SKM-1 treated with dmso at 0.1 percent for 144 hours (cell line): ENCODE measurements around the gene RNF13.
"Not testable (repeated sequence)": the region's sequence is repeated elsewhere in the genome, so short reads cannot be mapped to it uniquely, and the experiment has no call there.

Source experiments
- DNase-seq: peaks from one replicate; lab custom pipeline; 2025; ENCODE audit not compliant: unreplicated experiment; lab: John Stamatoyannopoulos, UW

RNF13 gene

DNA sequence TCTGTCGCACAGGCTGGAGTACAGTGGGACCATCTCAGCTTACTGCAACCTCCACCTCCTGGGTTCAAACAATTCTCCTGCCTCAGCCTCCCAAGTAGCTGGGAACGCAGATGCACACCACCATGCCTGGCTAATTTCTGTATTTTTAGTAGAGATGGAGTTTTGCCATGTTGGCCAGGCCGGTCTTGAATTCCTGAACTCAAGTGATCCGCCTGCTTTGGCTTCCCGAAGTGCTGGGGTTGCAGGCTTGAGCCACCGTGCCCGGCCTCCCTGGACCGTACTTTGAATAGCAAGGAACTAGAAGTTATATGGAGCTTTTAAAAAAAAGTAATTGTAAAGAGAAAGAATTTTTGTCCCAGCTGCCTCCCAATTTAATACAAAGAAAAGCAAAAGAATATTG, 12.3 kb upstream of the RNF13 start:
- DNase-seq = no peak

DNA sequence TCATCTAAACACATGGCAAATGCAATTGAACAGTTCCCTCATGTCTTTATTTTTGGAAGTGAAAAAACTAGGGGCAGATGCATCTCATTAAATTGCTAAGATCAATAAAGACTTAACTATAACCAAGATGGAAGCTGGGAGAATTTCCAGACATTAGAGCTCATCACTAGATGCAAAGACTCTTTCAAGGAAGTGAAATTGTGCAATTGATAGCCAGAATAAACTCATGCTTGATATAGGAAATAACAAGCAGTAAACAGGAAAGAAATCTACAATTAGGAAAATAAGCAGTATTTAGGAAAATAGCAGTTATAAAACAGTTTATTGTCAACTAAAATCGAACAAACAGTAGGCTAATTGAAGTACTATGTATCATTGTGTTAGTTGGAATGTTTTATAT, 11.8 kb upstream of the RNF13 start:
- no peak for DNase-seq

DNA sequence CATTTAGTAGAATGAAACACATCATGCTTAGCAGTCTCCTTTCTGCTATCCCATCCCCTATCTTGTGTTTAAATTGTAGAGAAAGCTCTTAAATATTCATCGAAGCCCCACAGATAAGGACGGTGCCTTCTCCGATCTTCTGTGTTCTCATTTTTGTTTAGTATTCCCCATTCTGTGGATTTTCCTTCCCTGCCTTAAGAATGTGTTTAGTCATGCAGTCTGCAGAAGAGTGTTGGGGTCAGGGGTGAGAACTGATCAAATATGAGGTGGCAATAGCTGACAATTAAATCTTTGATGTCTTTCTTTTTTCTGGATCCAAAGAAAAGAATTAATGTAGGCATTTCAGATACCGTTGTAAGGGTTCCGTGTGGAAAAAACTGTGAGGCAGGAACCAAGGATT, 11.4 kb upstream of the RNF13 start:
- DNase-seq = no peak

DNA sequence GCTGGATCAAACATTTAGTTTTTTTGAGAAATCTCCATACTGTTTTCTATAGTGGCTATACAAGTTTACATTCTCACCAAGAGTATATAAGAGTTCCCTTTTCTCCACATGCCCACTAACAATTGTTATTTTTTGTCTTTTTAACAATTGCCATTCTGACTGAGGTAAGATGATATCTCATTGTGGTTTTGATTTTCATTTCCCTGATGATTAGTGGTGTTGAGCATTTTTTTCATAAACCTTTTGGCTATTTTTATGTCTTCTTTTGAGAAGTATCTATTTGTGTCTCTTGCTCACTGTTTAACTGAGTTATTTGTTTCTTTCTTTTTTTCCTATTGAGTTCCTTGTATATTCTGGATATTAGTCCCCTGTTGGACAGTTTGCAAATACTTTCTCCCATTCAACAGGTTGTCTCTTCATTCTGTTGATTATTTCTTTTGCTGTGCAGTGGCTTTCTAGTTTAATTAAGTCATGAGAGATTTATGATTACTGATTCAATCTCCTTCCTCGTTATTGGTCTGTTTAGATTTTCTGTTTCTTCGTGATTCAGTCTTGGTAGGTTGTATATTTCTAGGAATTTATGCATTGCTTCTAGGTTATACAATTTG, 6.7 kb upstream of the RNF13 start:
- no peak for DNase-seq

DNA sequence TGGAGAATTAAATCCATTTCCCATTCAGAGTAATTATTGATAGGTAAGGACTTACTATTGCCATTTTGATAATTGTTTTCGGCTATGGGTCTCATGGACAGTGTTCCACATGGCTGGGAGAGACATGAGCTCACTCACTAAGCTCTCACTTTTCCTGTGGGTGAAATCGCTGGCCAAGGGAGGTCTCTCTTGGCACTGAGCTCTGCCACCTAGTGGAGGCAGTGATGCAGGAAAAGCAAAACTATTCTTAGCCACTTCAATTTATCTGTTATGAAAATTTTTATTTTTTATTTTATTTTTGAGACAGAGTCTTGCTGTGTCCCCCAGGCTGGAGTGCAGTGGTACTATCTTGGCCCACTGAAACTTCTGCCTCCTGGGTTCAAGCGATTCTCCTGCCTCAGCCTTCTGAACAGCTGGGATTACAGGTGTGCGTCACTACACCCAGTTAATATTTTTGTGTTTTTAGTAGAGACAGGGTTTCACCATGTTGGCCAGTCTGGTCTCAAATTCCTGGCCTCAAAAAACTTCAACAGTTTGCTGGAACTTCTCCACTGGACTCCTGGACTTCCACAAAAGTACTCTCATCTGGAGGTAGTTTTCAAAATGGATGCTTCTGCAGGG, 4.7 kb upstream of the RNF13 start:
- DNase-seq = peak; percentile 30

DNA sequence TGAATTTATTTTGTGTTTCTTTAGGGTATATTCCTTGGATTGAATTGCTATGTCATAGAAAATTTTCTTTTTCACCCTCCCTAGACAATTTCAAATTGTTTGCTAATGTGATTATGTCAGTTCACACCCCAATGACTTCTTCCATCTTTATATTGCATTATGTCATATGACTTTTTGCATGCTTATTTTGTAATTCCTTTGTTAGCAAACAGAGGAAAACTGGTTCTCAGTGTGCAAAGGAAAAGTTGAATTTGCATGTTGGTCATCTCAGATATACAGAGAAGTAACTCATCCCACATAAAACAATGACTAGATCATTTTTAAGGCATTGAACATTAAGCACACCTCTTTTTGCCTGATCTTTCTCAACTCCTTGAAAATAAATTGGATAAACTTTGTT, 3.3 kb upstream of the RNF13 start:
- no peak for DNase-seq

DNA sequence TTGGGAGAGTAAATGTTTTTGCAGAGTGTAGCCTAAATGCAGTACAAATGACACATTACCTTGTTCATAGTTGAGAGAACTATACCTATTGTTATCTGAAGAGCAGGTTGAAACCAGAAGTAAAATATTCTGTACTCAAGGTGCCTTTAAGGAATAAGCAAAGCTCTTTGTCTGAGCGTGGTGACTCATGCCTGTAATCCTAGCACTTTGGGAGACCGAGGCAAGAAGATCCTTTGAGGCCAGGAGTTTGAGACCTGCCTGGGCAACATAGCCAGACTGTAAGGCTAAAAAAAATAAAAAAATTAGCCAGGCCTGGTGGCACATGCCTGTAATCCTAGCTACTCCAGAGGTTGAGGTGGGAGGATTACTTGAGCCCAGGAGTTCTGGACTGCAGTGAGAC, 2.2 kb upstream of the RNF13 start:
- DNase-seq = no peak

DNA sequence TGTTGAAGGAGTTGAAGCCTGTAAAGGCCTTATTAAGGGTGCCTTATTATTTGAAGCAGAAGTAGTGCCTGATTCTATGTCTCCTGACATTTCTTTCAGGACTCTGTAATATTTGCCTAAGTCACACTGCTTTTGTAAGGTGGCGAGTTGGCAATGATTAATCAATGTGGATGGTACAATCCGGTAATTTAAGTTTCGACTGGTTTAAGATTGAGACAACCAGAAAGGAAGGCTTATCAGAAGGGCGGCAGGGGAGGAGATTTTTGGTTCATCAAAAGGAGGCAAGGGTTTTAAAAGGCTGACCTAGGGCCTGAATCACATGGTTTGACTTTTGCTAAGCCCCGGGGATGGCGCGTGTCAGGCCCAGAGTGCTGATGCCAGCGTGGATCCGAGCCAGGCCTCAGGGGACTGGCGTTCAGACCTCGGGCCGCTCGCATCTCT, 830 bp upstream of the RNF13 start:
- DNase-seq = no peak

DNA sequence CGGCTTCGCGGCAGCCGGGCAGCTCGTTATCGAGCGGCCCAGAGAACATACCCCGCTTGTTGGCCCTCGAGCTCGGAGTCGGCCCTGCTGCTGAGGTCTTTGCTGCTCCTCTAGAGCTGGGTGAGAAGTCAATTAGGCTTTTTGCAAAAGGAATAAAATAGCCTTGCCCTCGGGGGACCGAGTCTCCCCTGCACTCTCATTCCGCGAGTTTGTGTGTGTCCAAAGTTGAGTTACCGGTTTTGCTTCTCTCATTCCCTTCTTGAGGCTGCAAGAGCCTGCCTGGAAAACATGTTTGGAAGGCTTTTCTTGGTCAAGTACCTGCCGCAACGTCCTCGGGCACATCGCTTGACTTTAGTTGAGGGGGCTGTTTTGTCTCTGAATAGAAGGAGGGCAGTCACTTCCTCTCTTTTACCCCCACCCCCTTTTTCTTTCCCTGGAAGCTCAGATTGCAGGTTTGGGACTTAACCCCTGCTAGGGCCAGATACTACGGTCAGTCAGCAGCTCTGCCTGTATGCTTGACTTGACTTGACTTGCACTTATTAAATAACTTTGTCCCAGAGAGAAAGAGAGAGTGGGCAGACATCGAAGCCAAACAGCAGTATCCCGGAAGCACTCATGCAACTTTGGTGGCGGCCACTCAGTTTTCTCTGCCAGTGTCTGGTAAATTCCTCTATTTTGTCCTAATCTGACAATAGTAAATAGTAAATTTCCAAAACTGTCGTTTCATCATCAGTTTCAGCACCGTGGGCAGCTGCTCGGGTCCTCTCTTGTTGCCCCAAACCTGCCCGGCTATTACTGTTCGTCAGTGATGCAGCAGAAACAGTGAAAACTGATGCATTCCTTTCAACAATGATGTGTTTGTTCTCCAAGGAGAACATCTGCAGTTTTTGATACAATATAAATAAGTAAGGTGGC, 609 bp downstream of the RNF13 start:
- DNase-seq = no peak

DNA sequence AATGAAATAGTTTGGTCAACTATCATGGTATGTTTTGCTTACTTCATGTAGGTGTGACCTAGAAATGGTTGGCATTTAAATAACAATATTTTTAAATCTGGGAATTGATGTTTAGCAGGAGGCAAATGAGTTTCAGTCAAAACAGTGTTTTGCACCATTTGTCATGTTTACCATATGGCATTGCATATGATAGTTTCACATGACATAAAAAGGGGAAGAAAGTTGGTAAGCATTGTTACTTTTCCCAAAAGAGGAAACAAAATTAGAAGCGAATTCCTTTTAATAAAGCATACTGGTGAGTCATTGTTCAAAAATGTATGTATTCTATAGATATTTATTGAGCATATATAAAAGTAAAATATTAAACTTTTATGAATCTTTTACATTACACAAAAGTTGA, 2.3 kb downstream of the RNF13 start:
- peak; percentile 54 for DNase-seq

DNA sequence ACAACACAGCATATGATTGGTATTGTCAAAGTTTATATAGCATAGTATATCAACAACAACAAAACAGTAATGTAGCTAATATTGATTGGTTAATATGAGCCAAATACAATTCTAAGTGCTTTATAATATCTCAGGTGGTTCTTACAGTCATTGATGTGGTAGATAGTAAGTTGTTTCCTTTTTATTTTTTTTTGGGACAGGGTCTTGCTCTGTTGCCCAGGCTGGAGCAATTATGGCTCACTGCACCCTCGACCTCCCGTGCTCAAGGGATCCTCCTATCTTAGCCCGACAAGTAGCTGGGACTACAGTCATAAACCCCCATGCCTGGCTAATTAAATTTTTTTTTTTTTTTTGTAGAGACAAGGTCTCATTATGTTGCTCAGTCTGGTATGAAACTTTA, 2.7 kb downstream of the RNF13 start:
- DNase-seq = no peak

DNA sequence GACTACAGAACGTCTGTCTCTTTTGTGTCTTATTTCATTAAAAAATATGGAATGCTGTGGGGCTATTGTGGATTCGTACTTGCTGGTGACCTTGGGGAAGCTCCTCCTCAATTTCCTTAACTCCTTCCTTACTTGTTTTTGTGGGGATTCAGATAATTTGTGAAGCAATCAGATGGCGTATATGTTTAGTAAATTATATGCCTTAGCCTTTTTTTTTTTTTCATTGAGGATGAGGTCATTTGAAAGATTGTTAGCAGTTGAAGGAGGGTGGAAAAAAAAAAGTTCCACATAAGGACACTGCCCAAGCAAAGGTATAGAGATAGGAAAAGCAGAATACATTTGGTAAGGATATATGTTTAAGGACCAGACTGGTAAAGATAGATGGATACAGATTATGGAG, 3.3 kb downstream of the RNF13 start:
- no peak for DNase-seq

DNA sequence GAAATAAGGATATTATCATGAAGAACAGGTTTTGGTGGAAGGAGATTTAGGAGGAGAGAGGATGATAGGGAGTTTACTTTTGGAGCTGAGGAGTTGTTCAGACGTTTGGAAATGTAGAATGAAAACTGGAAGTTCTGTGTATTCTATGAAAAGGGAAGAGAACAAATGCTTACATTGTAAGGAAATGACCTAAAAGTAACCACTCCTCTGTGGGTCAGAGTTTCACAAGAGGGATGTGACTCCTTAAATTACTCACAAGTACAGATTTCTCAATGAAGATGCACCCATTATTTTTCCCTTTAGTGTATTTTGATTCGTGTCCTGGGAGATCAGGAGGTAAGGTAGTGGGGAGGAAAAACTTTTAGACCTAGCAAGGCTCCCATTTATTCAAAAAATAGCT, 4.0 kb downstream of the RNF13 start:
- DNase-seq = peak; percentile 83

DNA sequence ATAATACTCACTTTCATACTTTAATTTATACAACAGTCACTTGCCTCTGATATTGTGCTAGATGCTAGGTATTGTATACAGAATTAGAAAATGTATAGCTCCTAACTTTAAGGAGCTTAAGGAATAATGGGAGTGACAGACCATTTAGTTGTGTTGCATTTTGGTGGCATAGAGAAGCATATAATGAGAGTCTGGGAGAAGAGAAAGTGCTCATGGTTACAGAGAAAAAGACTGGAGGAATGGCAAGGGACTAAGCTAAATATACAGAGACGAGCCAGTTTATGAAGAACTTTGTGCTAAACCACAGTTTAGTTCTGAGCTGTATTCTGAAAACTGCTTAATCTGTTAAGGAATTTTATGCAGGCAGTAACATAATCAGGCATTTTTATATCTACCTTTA, 6.4 kb downstream of the RNF13 start:
- DNase-seq = no peak

DNA sequence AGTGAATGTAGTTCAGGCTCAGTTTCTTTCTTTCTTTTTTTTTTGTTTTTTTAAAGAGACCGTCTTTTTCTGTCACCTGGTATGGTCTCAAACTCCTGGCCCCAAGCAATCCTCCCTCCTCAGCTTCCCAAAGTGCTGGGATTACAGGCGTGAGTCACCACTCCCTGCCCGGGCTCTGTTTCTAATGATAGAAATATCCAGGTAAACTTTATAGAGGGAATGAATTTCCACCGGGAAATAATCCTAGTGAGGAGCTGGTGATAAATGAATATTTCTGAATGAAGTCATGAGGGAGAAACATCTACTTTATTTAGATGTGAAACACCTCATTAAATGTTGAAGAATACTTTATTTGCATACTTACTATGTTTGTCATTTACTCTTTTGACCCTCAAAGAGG, 7.2 kb downstream of the RNF13 start:
- DNase-seq = no peak

DNA sequence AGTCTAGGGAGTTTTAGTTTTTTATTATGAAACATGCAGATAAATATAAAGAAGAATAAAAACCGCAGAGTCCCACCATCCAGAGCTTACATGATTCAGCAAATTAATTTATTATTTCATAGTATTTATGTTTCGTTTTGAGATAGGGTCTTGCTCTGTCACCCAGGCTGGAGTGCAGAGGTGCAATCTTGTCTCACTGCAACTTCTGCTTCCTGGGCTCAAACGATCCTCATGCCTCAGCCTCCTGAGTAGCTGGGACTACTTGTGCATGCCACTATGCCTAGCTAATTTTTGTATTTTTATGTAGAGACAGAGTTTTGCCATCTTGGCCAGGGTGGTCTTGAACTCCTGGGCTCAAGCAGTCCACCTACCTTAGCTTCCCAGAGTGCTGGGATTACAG, 13.6 kb downstream of the RNF13 start:
- DNase-seq = no peak

DNA sequence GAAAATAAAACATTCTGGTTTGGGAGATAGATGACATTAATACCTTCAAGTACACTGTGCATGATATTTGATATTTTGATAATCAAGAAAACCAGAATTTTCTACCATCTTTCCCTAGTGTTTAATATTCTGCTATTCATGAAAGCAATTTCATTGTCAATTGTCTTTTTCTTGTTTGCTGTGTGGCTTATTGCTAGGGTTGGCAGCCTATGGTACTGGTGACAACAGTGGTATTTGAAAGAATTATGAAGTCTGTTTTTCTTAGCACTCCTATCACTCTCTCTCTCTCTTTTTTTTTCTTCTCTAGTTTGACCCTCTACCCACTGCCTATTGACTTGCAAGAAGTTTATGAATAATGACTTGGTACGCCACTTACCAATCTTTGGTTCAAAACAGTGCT, 15.4 kb downstream of the RNF13 start:
- no peak for DNase-seq

DNA sequence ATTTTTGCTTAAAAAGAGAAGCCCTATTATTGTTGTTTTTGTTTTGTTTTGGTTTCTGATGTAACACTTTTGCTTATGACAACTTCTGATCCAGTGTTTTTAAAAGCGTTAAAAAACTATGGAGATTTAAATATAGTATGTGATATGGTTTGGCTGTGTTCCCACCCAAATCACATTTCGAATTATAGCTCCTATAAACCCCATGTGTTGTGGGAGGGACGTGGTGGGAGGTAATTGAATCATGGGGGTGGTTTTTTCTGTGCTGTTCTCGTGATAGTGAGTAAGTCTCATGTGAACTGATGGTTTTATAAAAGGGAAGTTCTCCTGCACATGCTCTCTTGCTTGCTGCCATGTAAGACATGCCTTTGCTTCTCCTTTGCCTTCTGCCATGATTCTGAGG, 16.6 kb downstream of the RNF13 start:
- DNase-seq = not testable (repeated sequence)

DNA sequence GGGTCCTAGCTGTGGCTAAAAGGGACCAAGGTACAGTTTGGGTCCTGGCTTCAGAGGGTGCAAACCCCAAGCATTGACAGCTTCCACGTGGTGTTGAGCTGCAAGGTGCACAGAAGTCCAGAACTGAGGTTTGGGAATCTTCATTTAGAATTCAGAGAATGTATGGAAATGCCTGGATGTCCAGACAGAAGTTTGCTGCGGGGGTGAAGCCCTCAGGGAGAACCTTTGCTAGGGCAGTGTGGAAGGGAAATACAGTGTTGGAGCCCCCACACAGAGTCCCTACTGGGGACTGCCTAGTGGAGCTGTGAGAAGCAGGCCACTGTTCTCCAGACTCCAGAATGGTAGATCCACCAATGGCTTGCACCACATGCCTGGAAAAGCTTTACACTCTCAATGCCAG, 17.9 kb downstream of the RNF13 start:
- DNase-seq = no peak

DNA sequence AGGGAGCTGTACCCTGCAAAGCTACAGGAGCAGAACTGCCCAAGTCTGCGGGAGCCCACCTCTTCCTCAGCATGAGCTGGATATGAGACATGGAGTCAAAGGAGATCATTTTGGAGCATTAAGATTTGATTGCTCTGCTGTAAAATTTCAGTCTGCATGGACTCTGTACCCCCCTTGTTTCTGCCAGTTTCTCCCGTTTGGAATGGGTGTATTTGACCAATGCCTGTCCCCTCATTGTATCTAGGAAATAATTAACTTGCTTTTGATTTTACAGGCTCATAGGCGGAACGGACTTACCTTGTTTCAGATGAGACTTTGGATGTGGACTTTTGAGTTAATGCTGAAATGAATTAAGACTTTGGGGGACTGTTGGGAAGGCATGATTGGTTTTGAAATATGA, 18.3 kb downstream of the RNF13 start:
- DNase-seq = no peak

DNA sequence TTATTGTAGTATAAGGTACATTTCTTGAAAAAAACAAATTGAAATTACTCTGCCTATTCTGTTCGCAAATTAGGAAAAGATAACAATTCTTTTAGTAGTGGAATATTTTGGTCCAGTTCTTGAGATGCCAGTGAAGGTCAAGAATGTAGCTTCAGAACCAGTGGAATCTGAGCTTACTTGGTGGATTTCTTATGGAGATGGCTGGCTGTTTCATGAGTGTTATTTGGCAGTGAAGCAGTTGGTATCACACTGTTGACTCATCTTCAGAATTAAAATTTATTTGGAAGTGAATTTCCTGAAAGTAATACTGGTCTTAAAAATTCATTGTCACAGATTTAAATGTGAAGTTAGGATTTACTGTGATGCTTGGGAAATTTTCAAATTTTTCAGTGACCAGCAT, 19.1 kb downstream of the RNF13 start:
- no peak for DNase-seq

DNA sequence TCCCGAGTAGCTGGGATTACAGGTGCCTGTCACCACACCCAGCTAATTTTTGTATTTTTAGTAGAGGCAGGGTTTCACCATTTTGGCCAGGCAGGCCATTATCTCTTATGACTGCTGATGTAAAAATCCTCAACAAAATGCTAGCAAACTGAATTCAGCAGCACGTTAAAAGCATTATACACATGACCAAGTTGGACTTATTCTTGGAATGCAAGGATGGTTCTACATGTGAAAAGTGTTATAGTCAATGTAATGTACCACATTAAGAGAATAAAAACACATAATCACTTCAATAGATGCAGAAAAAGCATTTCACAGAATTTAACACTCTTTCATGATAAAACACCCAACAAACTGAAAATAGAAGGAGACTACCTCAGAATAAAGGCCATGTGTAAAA, 20.2 kb downstream of the RNF13 start:
- DNase-seq = no peak
